Liver (tissue), 9 donors: Measurements from ENCODE around the gene BEX2. TPM values are rescaled to one million over a fixed set of nuclear protein-coding genes. Genes with fewer than 3 reads are reported as not detected.

Experiments used
- DNase-seq: peaks from one replicate; pipeline ENCODE4 v3.0.0-alpha.2; 2017; ENCODE audit warnings: low spot score
- H3K27ac ChIP-seq, 2 donors: one replicate each; pipeline ENCODE4 v1.7.0; 2013; ENCODE audit warnings: inconsistent platforms in 2 of 2, low read length in 2 of 2, control low read depth in 1 of 2, low read depth in 1 of 2, mild to moderate bottlenecking in 1 of 2
- H3K27me3 ChIP-seq, 4 donors: one replicate each; pipeline versions ENCODE4 v1.6.1 to v1.7.0; 2013; ENCODE audit warnings: low read length in 3 of 4, inconsistent platforms in 1 of 4, mild to moderate bottlenecking in 1 of 4, moderate library complexity in 1 of 4; ENCODE audit not compliant: control insufficient read depth in 4 of 4, insufficient read depth in 4 of 4
- H3K36me3 ChIP-seq, 4 donors: one replicate each; pipeline versions ENCODE4 v1.6.1 to v1.7.0; 2013; ENCODE audit warnings: low read length in 3 of 4, mild to moderate bottlenecking in 3 of 4, low read depth in 1 of 4, moderate library complexity in 1 of 4; ENCODE audit not compliant: control insufficient read depth in 4 of 4, insufficient read depth in 3 of 4
- H3K4me1 ChIP-seq, 4 donors: one replicate each; pipeline versions ENCODE4 v1.6.1 to v1.7.0; 2013; ENCODE audit warnings: low read length in 3 of 4, mild to moderate bottlenecking in 3 of 4, moderate library complexity in 1 of 4; ENCODE audit not compliant: control insufficient read depth in 4 of 4, insufficient read depth in 4 of 4
- H3K4me3 ChIP-seq, 3 donors: one replicate each; pipeline versions ENCODE4 v1.6.1 to v1.7.0; 2013; ENCODE audit warnings: low read length in 3 of 3, control low read depth in 1 of 3, low read depth in 1 of 3, mild to moderate bottlenecking in 1 of 3
- H3K9ac ChIP-seq, 2 donors: one replicate each; pipeline ENCODE4 v1.7.0; 2013; ENCODE audit warnings: low read length in 2 of 2, mild to moderate bottlenecking in 2 of 2, moderate library complexity in 2 of 2, control low read depth in 1 of 2, low read depth in 1 of 2
- H3K9me3 ChIP-seq, 4 donors: one replicate each; pipeline versions ENCODE4 v1.6.1 to v1.7.0; 2013; ENCODE audit warnings: low read length in 3 of 4; ENCODE audit not compliant: control insufficient read depth in 4 of 4
- CTCF ChIP-seq: fragments of 150-350 bp; IDR thresholded peaks from 2 replicates; pipeline ENCODE4 v1.5.1; 2017; ENCODE audit warnings: improper control_type of control experiment, low read depth, low read length; ENCODE audit not compliant: missing input control
- EGR1 ChIP-seq, 2 donors: IDR thresholded peaks; 2 replicates each; pipeline ENCODE4 v1.6.1; 2016 to 2018; ENCODE audit warnings: antibody characterized with exemption in 2 of 2, low read depth in 2 of 2
- FOXA2 ChIP-seq: IDR thresholded peaks from 2 replicates; pipeline ENCODE4 v1.6.1; 2016; ENCODE audit warnings: antibody characterized with exemption
- GABPA ChIP-seq, 2 donors: IDR thresholded peaks in 1 of 2; conservative IDR thresholded peaks in 1 of 2; 2 replicates each; pipeline ENCODE4 v1.6.1; 2016; ENCODE audit warnings: antibody characterized with exemption in 2 of 2, mild to moderate bottlenecking in 1 of 2, moderate library complexity in 1 of 2
- HNF4G ChIP-seq: IDR thresholded peaks from 2 replicates; pipeline ENCODE4 v1.6.1; 2016; ENCODE audit warnings: antibody characterized with exemption
- JUND ChIP-seq, 2 donors: IDR thresholded peaks; 2 replicates each; pipeline ENCODE4 v1.6.1; 2016; ENCODE audit warnings: antibody characterized with exemption in 2 of 2
- NR2F2 ChIP-seq: IDR thresholded peaks from 2 replicates; pipeline ENCODE4 v1.6.1; 2016; ENCODE audit warnings: antibody characterized with exemption
- RAD21 ChIP-seq, 2 donors: IDR thresholded peaks; 2 replicates each; pipeline ENCODE4 v1.6.1; 2016; ENCODE audit warnings: antibody characterized with exemption in 2 of 2, mild to moderate bottlenecking in 2 of 2
- REST ChIP-seq: IDR thresholded peaks from 2 replicates; pipeline ENCODE4 v1.6.1; 2016; ENCODE audit warnings: antibody characterized with exemption, mild to moderate bottlenecking
- RXRA ChIP-seq, 2 donors: IDR thresholded peaks; 2 replicates each; pipeline ENCODE4 v1.6.1; 2017 to 2018; ENCODE audit warnings: antibody characterized with exemption in 2 of 2, mild to moderate bottlenecking in 1 of 2
- TAF1 ChIP-seq: conservative IDR thresholded peaks from 2 replicates; pipeline ENCODE4 v1.6.1; 2016; ENCODE audit warnings: antibody characterized with exemption, mild to moderate bottlenecking
- WGBS: extraction: QIAGEN DNeasy Blood & Tissue Kit; methylation state at CpG from one replicate; pipeline ENCODE4 v1.1.7; 2013; 5-methylcytosine and 5-hydroxymethylcytosine counted together
- polyA plus RNA-seq, 2 donors: library from polyadenylated mRNA; stranded (reverse) in 1 of 2; unstranded in 1 of 2; fragments of 200-250 nt in 1 of 2; fragments of >200 nt in 1 of 2; fragmentation: Nextera tagmentation in 1 of 2; extraction: Ambion mirVana in 1 of 2; gene quantifications; one replicate each; pipeline versions ENCODE4 v1.2.1 to v1.2.3, GENCODE V29; 2013 to 2015
- total RNA-seq, 2 donors: library from RNA; depleted of rRNA; stranded (reverse); fragments of >200 nt; gene quantifications; one replicate each; pipeline ENCODE4 v1.2.3, GENCODE V29; 2014
- TF ChIP-seq, protein P1 (sequence below): IDR thresholded peaks from 2 replicates; pipeline ENCODE4 v1.6.1; 2016; ENCODE audit warnings: antibody characterized with exemption
- donor health status: healthy.
- donor health status: healthy.
- donor health status: healthy.
- donor health status: healthy.
- donor health status: healthy.

The BEX2 gene
- total and polyA plus RNA-seq, 4 donors, result 0.75 to 21.9 (median 4.0) TPM

GRCh38 chrX:103347682-103348397 is 37.0 kb upstream of the BEX2 start (continued):
- TF ChIP-seq GABPA (IDR thresholded peaks at IDR 0.05 in 1 of 2, conservative IDR thresholded peaks at IDR 0.05 in 1 of 2), result no peak
- no peak for TF ChIP-seq CTCF
- TF ChIP-seq, protein P1, sequence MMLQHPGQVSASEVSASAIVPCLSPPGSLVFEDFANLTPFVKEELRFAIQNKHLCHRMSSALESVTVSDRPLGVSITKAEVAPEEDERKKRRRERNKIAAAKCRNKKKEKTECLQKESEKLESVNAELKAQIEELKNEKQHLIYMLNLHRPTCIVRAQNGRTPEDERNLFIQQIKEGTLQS, result no peak
- TF ChIP-seq RXRA (IDR thresholded peaks at IDR 0.05), result no peak
- no peak for TF ChIP-seq TAF1
- TF ChIP-seq FOXA2, result no peak
- TF ChIP-seq HNF4G, result no peak
- no peak for TF ChIP-seq RAD21 (IDR thresholded peaks at IDR 0.05)

GRCh38 chrX:103344606-103345005 is 33.8 kb upstream of the BEX2 start:
- Histone ChIP-seq H3K9me3 (no peaks in the 10 kb centered on the region), H3K36me3 (no peaks in the 10 kb centered on the region), H3K4me1 (no peaks in the 10 kb centered on the region), H3K27me3 (peaks cover 0 to 6% (median 0%) of the 10 kb centered on the region in 4 donors), H3K9ac (no peak overlapping the region), H3K4me3 (no peak overlapping the region), H3K27ac (no peak overlapping the region)
- TF ChIP-seq CTCF (no peak), REST (no peak), JUND (IDR thresholded peaks at IDR 0.05) (no peak), FOXA2 (no peak), EGR1 (IDR thresholded peaks at IDR 0.05; ENCODE audit: low read depth in 2 of 2) (no peak), NR2F2 (no peak)
- no peak for DNase-seq
- 74% methylated on average over 2 of the region's 2 CpGs for WGBS
